Body of pancreas (tissue), 4 donors: ENCODE results near the gene PALM. TPM values are rescaled to one million over a fixed set of nuclear protein-coding genes. Genes with fewer than 3 reads are reported as not detected.

Source experiments
- ATAC-seq: fragments of 150-250 bp; one replicate; pipeline ENCODE4 v1.9.1; 2016
- DNase-seq, 4 donors: peaks; one replicate each; pipeline ENCODE4 v3.0.0-alpha.2; 2019
- H3K27ac ChIP-seq, 4 donors: fragments of 200-600 bp; sonication (generic); 1 replicate in 3 of 4; 2 replicates in 1 of 4; pipeline versions ENCODE4 v1.5.1 to v1.6.1; 2016 to 2019; ENCODE audit warnings: mild to moderate bottlenecking in 1 of 4, mixed read lengths in 1 of 4, moderate library complexity in 1 of 4
- H3K27me3 ChIP-seq, 2 donors: fragments of 200-600 bp; sonication (generic); one replicate each; pipeline ENCODE4 v1.6.0; 2016; ENCODE audit warnings: mild to moderate bottlenecking in 1 of 2
- H3K36me3 ChIP-seq, 2 donors: fragments of 200-600 bp; sonication (generic); replicated peaks in 1 of 2; 2 replicates each; pipeline ENCODE4 v1.5.1; 2016; ENCODE audit warnings: low read depth in 2 of 2; ENCODE audit not compliant: insufficient read depth in 1 of 2
- H3K4me1 ChIP-seq: fragments of 200-600 bp; sonication (generic); one replicate; pipeline ENCODE4 v1.6.0; 2016
- H3K4me3 ChIP-seq, 2 donors: fragments of 200-600 bp; sonication (generic); 1 replicate in 1 of 2; 2 replicates in 1 of 2; pipeline ENCODE4 v1.5.1; 2016 to 2019
- H3K9me3 ChIP-seq, 3 donors: fragments of 200-600 bp; sonication (generic); 1 replicate in 2 of 3; 2 replicates in 1 of 3; pipeline ENCODE4 v1.5.1; 2016
- CTCF ChIP-seq, 7 experiments: fragments of 450-650 bp in 4 of 7; fragments of 200-600 bp in 3 of 7; sonication (generic) in 3 of 7; IDR thresholded peaks; one replicate each; pipeline ENCODE4 v1.5.1; 2016 to 2019; ENCODE audit warnings: antibody characterized with exemption in 7 of 7
- POLR2A ChIP-seq, 3 donors: fragments of 450-650 bp; IDR thresholded peaks; one replicate each; pipeline ENCODE4 v1.6.1; 2016; ENCODE audit warnings: antibody characterized with exemption in 3 of 3, mild to moderate bottlenecking in 2 of 3
- WGBS, 2 donors: methylation state at CpG; one replicate each; pipeline ENCODE4 v1.1.5; 2017; 5-methylcytosine and 5-hydroxymethylcytosine counted together
- intact Hi-C: fragments of 100-400 bp; cut with DNase I; formaldehyde crosslinking; loops from one replicate; pipeline ENCODE4 v1.15.1; 2023
- total RNA-seq, 2 donors: library from RNA; depleted of rRNA; stranded (reverse); fragments of >200 nt; gene quantifications; one replicate each; pipeline ENCODE4 v1.1.0, GENCODE V29; 2016

Gene PALM
- total RNA-seq, 2 donors from 2014 or later: 14.8 to 32.6 TPM

- no peak for DNase-seq
- no peaks in the 10 kb centered on the region for H3K36me3 ChIP-seq
- no peaks in the 10 kb centered on the region for H3K9me3 ChIP-seq
- no peak for ATAC-seq
- no peaks in the 10 kb centered on the region for H3K27me3 ChIP-seq
- TF ChIP-seq CTCF (IDR thresholded peaks at IDR 0.05) (no peak), POLR2A (IDR thresholded peaks at IDR 0.05) (no peak)
- WGBS, 2 donors: 85 to 91% methylated on average over 16 to 28 of the region's 28 CpGs
- H3K4me3 ChIP-seq: no peak overlapping the region
- peak overlapping the region in 3 of 4 donors; percentile 3 to 87 (median 73) for H3K27ac ChIP-seq
- peaks cover 24% of the 10 kb centered on the region for H3K4me1 ChIP-seq
- intact Hi-C loops: no loop called here
These were observed 86.4 kb downstream of the PALM start for GRCh38 chr19:795073-795611.

- TF ChIP-seq POLR2A (IDR thresholded peaks at IDR 0.05): no peak
- no peak for TF ChIP-seq CTCF (IDR thresholded peaks at IDR 0.05)
- no peaks in the 10 kb centered on the region for H3K36me3 ChIP-seq
- peaks cover 32% of the 10 kb centered on the region for H3K4me1 ChIP-seq
- intact Hi-C loops: no loop called here
- DNase-seq (no peak), ATAC-seq (no peak)
- peak overlapping the region; percentile 67 to 80 for H3K4me3 ChIP-seq
- 45 to 71% methylated on average over 4 to 39 of the region's 39 CpGs for WGBS, 2 donors
- peak overlapping the region in 3 of 4 donors; percentile 73 to 87 (median 75) for H3K27ac ChIP-seq
- H3K9me3 ChIP-seq: no peaks in the 10 kb centered on the region
- H3K27me3 ChIP-seq: no peaks in the 10 kb centered on the region
These were observed 87.2 kb downstream of the PALM start for GRCh38 chr19:795691-796581.

GRCh38 chr19:796692-797527 lies 88.2 kb downstream of the PALM start, which contains the start of gene PTBP1:
Gene PTBP1 (plus strand): TSS chr19:797452. CDS start chr19:797498, 46 bp downstream.
- Histone ChIP-seq H3K27ac (peak within 1 kb of the TSS; percentile 97 to 100 (median 98)), H3K9me3 (no peaks in the 10 kb centered on the region), H3K27me3 (no peaks in the 10 kb centered on the region), H3K4me1 (peaks cover 41% of the 10 kb centered on the region), H3K36me3 (no peaks in the 10 kb centered on the region), H3K4me3 (peak within 1 kb of the TSS; percentile 83 to 97)
- DNase-seq: peak; percentile 100
- intact Hi-C loops: no loop called here
- ATAC-seq: peak; percentile 86
- WGBS, 2 donors: 1% methylated on average over 23 to 78 of the region's 83 CpGs
- TF ChIP-seq CTCF (IDR thresholded peaks at IDR 0.05) (peak in 3 of 7 experiments; percentile 11 to 51 (median 44)), POLR2A (IDR thresholded peaks at IDR 0.05) (peak; percentile 74 to 82 (median 81))

Other genes starting within 250 kb of the PALM start
- gene SHC2, start 247.9 kb upstream of the PALM start, total RNA-seq: 100 to 1,000 TPM; 119 to 137 TPM
- gene MADCAM1, start 212.4 kb upstream of the PALM start, total RNA-seq: 1 to 10 TPM in 1 of 2 donors, not detected in 1; 3.6 TPM
- gene TPGS1, start 201.4 kb upstream of the PALM start, total RNA-seq: 10 to 100 TPM; 34.5 to 62.0 TPM
- gene CDC34, start 177.2 kb upstream of the PALM start, total RNA-seq: 100 to 1,000 TPM in 1 of 2 donors, 10 to 100 TPM in 1; 77.0 to 101 TPM
- gene GZMM, start 164.9 kb upstream of the PALM start, total RNA-seq: 1 to 10 TPM in 1 of 2 donors, not detected in 1; 5.3 TPM
- gene BSG, start 136.3 kb upstream of the PALM start, total RNA-seq: 100 to 1,000 TPM; 176 to 264 TPM
- under 1 TPM in 1 of 2 donors, not detected in 1; 0.26 TPM for gene HCN2, start 119.1 kb upstream of the PALM start, total RNA-seq
- 10 to 100 TPM; 25.4 to 46.1 TPM for gene POLRMT, start 75.4 kb upstream of the PALM start, total RNA-seq
- gene FGF22, start 69.1 kb upstream of the PALM start, total RNA-seq: not detected
- gene RNF126, start 45.7 kb upstream of the PALM start, total RNA-seq: 10 to 100 TPM; 23.3 to 45.8 TPM
- gene FSTL3, start 32.5 kb upstream of the PALM start, total RNA-seq: 100 to 1,000 TPM in 1 of 2 donors, 10 to 100 TPM in 1; 72.4 to 236 TPM
- gene PRSS57, start 13.5 kb upstream of the PALM start, total RNA-seq: not detected
- 1 to 10 TPM in 1 of 2 donors, under 1 TPM in 1; 0.99 to 3.4 TPM for gene MISP, start 42.2 kb downstream of the PALM start, total RNA-seq
- gene PTBP1, start 88.5 kb downstream of the PALM start, total RNA-seq: 100 to 1,000 TPM in 1 of 2 donors, 10 to 100 TPM in 1; 78.9 to 100 TPM
- not detected for gene PLPPR3, start 113.0 kb downstream of the PALM start, total RNA-seq
- gene AZU1, start 118.9 kb downstream of the PALM start, total RNA-seq: under 1 TPM in 1 of 2 donors, not detected in 1; 0.26 TPM
- under 1 TPM in 1 of 2 donors, not detected in 1; 0.99 TPM for gene PRTN3, start 132.1 kb downstream of the PALM start, total RNA-seq
- gene ELANE, start 143.4 kb downstream of the PALM start, total RNA-seq: not detected
- gene CFD, start 150.7 kb downstream of the PALM start, total RNA-seq: 100 to 1,000 TPM; 134 to 825 TPM
- 10 to 100 TPM; 35.0 to 49.8 TPM for gene MED16, start 184.3 kb downstream of the PALM start, total RNA-seq
- not detected for gene RNU6-9, start 184.5 kb downstream of the PALM start, total RNA-seq
- 10 to 100 TPM; 11.2 to 34.0 TPM for gene R3HDM4, start 204.3 kb downstream of the PALM start, total RNA-seq
- gene KISS1R, start 208.4 kb downstream of the PALM start, total RNA-seq: 1 to 10 TPM in 1 of 2 donors, not detected in 1; 3.3 TPM
- 1 to 10 TPM; 3.1 to 5.9 TPM for gene ARID3A, start 217.1 kb downstream of the PALM start, total RNA-seq